ENCODE data around the gene CFAP54.
"Not testable (repeated sequence)": the region's sequence is repeated elsewhere in the genome, so short reads cannot be mapped to it uniquely, and the experiment has no call there.

CFAP54 gene

GRCh38 chr12:96489392-96490056, at the start of gene CFAP54:
CFAP54 (plus strand) TSS chr12:96489577; CDS start chr12:96489610, 33 bp downstream.
- peak within 1 kb of the TSS; percentile 50; the same call in 1 of the 2 replicates for H3K4me3 ChIP-seq (ENCODE audit: low read length)
- TF ChIP-seq ZNF274 (IDR thresholded peaks at IDR 0.05; ENCODE audit: low read depth, low read length) = no peak

GRCh38 chr12:96441816-96442215, 47.6 kb upstream of the CFAP54 start:
- no peak for TF ChIP-seq ZNF274 (IDR thresholded peaks at IDR 0.05; ENCODE audit: low read depth, low read length)
- H3K4me3 ChIP-seq (ENCODE audit: low read length) = no peak overlapping the region

GRCh38 chr12:96442906-96443305, 46.5 kb upstream of the CFAP54 start:
- no peak overlapping the region for H3K4me3 ChIP-seq (ENCODE audit: low read length)
- no peak for TF ChIP-seq ZNF274 (IDR thresholded peaks at IDR 0.05; ENCODE audit: low read depth, low read length)

- no peak for TF ChIP-seq ZNF274 (IDR thresholded peaks at IDR 0.05; ENCODE audit: low read depth, low read length)
- no peak overlapping the region for H3K4me3 ChIP-seq (ENCODE audit: low read length)
Measured at GRCh38 chr12:96444399-96444798, 45.0 kb upstream of the CFAP54 start.

- no peak for TF ChIP-seq ZNF274 (IDR thresholded peaks at IDR 0.05; ENCODE audit: low read depth, low read length)
- no peak overlapping the region for H3K4me3 ChIP-seq (ENCODE audit: low read length)
Measured at GRCh38 chr12:96445691-96446583, 43.4 kb upstream of the CFAP54 start.

GRCh38 chr12:96447256-96447655, 42.1 kb upstream of the CFAP54 start:
- no peak overlapping the region for H3K4me3 ChIP-seq (ENCODE audit: low read length)
- TF ChIP-seq ZNF274 (IDR thresholded peaks at IDR 0.05; ENCODE audit: low read depth, low read length) = no peak

GRCh38 chr12:96448300-96448699, 41.1 kb upstream of the CFAP54 start:
- no peak for TF ChIP-seq ZNF274 (IDR thresholded peaks at IDR 0.05; ENCODE audit: low read depth, low read length)
- H3K4me3 ChIP-seq (ENCODE audit: low read length) = no peak overlapping the region

- no peak overlapping the region for H3K4me3 ChIP-seq (ENCODE audit: low read length)
- TF ChIP-seq ZNF274 (IDR thresholded peaks at IDR 0.05; ENCODE audit: low read depth, low read length) = no peak
Measured at GRCh38 chr12:96452261-96452922, 37.0 kb upstream of the CFAP54 start.

- TF ChIP-seq ZNF274 (IDR thresholded peaks at IDR 0.05; ENCODE audit: low read depth, low read length) = no peak
Measured at GRCh38 chr12:96454396-96454795, 35.0 kb upstream of the CFAP54 start.

GRCh38 chr12:96456265-96456974, 33.0 kb upstream of the CFAP54 start:
- H3K4me3 ChIP-seq (ENCODE audit: low read length) = no peak overlapping the region
- no peak for TF ChIP-seq ZNF274 (IDR thresholded peaks at IDR 0.05; ENCODE audit: low read depth, low read length)

More at GRCh38 chr12:96454396-96454795, 35.0 kb upstream of the CFAP54 start:
- no peak overlapping the region for H3K4me3 ChIP-seq (ENCODE audit: low read length)

- H3K4me3 ChIP-seq (ENCODE audit: low read length) = no peak overlapping the region
- TF ChIP-seq ZNF274 (IDR thresholded peaks at IDR 0.05; ENCODE audit: low read depth, low read length) = no peak
Measured at GRCh38 chr12:96457191-96457930, 32.0 kb upstream of the CFAP54 start.

- H3K4me3 ChIP-seq (ENCODE audit: low read length) = not testable (repeated sequence)
Measured at GRCh38 chr12:96459281-96459680, 30.1 kb upstream of the CFAP54 start.

- TF ChIP-seq ZNF274 (IDR thresholded peaks at IDR 0.05; ENCODE audit: low read depth, low read length) = no peak
- H3K4me3 ChIP-seq (ENCODE audit: low read length) = no peak overlapping the region
Measured at GRCh38 chr12:96462571-96463280, 26.7 kb upstream of the CFAP54 start.
